HG02885 (cell line): Measurements from ENCODE around the gene SPEN.

ENCODE experiments used
- ATAC-seq: cut with Tn5 transposase; IDR thresholded peaks from one replicate; pipeline ENCODE4 v1.9.1; 2021; ENCODE audit warnings: mild to moderate bottlenecking; ENCODE audit not compliant: unreplicated experiment, poor library complexity

The SPEN gene

DNA sequence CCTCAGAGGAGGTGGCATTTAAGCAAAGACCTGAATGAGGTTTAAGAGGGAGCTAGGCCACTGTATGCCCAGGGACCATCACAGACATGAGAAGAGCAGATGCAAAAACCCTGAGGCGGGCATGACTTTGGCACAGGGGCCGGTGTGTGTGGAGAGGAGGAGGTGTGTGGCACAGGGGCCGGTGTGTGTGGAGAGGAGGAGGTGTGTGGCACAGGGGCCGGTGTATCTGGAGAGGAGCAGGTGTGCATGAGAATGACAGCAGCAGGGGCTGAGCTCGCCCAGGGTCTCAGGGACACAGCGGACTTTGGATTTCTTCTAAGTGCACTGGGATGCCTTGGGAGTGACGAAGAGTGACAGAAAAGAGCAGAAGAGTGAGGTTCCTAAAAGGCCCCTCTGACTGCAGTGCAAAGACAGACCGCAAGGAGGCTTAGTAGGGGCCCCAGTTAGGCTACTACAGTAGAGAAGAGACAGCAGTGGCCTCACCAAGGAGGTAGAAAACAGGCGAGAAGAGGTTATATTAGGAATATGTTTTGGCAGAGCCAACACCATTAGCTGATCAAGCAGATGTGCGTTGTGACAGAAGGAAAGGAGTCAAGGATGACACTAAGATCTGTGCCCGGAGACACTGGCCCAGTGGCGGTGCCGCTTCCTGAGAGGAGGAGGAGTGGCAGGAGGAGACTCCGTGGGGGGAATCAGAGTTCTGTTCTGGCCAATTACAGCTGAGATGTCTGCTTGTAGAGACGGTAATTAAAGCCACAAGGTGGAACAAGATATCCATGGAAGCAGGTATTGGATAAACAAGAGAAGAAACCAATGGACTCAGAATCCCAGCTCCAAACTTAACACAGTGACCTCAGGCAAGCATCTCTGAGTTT, 110.0 kb downstream of the SPEN start:
- no peak for ATAC-seq

GRCh38 chr1:15958111-15958510, 110.6 kb downstream of the SPEN start:
- ATAC-seq, result no peak

DNA sequence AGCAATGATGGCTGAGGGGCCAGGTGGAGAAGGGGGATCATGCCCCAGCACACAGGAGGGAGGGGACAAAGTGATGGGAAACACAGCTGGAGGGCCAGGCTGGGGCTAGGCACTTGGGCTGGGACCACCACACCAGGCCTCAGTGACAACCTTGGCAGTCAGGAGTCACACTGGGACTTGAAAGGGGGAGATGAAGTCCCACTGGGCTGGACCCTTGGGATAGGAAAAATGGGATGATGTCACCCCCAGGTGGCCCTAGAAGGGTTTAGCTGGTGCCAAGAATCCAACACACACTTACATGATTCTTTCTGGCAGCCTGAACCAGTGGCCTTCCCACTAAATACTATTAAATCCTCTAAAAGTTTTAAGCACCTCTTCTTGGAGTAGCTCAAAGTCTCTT, 111.3 kb downstream of the SPEN start:
- ATAC-seq, result no peak

DNA sequence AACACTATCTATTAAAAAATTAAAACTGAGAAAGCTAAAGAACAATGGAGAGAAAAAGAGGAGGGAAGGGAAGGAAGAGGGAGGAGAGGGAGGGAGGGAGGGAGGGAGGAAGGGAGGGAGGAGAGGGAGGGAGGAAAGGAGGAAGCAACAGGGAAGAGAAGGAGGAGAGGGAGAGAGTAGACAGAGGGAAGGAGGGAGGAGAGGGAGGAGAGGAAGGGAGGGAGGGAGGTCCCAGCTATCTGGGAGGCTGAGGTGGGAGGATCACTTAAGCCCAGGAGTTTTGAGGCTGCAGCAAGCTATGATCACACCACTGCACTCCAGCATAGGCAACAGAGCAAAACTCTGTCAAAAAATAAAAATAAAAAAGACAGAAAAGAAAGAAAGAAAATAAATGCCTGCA, 111.9 kb downstream of the SPEN start:
- ATAC-seq, result no peak

GRCh38 chr1:15959827-15960446, 112.4 kb downstream of the SPEN start:
- ATAC-seq, result no peak

DNA sequence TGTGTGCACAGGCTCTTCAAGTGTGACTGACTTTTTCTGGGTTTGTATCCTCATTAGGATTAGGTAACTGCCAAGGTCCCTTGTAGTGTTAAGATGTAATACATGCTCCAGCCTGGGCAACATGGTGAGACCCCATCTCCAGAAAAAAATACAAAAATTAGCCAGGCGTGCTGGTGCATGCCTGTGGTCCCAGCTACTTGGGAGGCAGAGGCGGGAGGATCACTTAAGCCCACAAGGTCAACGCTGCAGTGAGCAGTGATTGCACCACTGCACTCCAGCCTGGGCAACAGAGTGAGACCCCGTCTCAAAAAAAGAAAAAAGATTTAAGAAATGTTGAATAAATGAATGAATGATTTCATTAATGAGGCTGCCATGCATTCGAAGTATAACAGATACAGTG, 113.3 kb downstream of the SPEN start:
- ATAC-seq, result no peak

DNA sequence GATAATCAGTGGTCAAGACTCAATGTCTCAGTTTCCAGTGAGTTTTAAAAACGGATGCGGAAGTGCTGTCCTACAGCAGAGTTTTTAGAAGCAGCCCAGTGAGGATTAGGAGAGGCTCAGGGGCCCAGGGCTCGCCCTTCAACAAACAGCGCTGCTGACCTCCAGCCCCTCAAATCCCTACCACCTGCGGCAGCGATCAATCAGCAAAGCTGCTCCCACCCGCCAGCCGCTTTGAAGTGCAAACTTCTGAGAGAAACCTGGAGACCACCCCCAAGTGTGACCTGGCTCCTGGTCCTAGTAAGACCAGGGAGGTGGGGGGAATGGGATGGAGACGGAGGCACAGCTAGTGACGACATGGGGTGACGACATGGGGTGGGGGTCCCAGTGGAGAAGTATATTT, 114.0 kb downstream of the SPEN start:
- ATAC-seq, result no peak

GRCh38 chr1:15962176-15962575, 114.7 kb downstream of the SPEN start:
- no peak for ATAC-seq

- no peak for ATAC-seq
These were observed 115.3 kb downstream of the SPEN start for GRCh38 chr1:15962671-15963362.

DNA sequence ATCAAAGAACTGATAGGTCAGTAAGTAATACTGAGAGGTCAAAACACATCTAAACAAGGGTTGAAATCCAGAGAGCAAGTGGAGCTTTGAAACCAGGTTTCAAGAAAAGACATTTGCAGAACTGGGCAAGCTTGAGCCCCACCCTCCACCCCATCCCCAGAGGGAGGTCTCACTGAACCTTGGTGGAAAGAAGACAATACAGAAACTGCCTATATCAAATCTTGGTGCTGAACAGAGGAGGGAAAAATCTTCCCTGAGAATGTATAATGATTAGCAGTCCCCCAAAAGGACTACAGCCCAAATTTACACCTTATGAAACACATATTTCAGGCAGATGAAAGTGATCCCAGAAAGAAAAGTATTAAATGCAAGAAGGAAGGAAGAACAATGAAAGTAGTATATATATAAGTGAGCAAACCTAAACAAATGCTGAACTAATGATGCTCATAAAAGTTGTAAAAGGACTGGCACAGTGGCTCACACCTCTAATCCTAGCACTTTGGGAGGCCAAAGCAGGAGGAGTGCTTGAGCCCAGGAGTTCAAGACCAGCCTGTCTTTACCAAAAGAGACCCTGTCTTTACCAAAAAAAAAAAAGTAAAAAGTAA, 116.0 kb downstream of the SPEN start:
- ATAC-seq, result no peak

GRCh38 chr1:15963968-15964648, 116.6 kb downstream of the SPEN start:
- ATAC-seq, result no peak

GRCh38 chr1:15965228-15965767, 117.8 kb downstream of the SPEN start:
- ATAC-seq, result no peak

DNA sequence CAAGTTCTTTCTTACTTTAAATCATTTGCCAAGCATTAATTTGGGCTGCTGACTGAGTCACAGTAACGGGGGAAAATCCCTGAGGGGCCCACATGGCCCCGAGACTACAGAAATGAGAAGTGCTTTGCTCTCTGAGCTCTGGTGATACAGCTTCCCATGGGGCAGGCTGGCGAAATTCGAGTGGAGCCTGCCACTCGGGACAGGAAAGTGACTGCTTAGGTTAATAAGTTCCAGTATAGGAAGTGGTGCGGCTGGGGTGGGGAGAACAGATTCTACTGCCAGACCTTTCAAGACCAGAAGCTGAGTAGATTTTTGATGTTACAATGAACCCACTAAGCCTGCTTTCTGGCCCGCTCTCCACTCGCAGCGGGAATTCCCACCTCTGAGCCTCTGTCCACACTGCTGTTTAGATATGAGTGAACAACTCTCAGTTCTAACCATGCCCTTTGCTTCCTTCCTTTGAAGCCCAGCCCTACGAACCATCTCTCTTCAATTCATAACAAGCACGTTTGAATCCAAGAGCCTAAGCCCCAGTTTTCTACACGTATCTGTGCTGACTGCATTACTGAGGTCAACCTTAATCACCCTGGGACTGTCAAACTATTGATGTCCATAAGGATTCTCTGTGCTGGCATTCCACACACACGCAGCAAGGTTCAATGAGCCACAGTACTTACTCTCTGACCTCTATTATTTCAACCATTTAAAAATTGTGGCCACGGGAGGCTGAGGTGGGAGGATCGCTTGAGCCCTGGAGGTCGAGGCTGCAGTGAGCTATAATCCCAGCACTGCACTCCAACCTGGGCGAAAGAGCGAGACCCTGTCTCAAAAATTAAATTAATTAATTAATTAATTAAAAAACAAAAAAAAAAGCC, 118.8 kb downstream of the SPEN start:
- peak; percentile 69 for ATAC-seq

- no peak for ATAC-seq
These were observed 119.4 kb downstream of the SPEN start for GRCh38 chr1:15966956-15967344.

DNA sequence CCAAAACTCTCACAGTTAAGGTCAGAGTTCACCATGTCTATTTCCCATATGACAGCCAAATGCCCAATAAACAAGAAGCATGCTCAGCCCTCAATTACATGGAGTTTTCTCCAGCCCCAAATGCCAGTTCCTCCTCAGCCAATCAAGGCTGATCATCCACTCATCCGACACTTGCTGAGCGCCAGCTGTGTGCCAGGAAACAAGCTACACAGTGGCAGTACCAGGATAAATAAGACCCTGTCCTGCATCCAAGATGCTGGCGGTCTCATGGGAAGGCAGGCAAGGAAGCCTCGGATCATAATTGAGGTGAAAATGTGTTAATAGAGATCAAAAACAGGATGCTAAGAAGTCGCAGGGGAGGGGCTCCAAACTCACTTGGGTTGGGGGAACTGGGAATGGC, 120.7 kb downstream of the SPEN start:
- ATAC-seq, result no peak

- no peak for ATAC-seq
These were observed 121.9 kb downstream of the SPEN start for GRCh38 chr1:15969321-15969880.

- ATAC-seq, result no peak
These were observed 123.4 kb downstream of the SPEN start for GRCh38 chr1:15970911-15971310.

DNA sequence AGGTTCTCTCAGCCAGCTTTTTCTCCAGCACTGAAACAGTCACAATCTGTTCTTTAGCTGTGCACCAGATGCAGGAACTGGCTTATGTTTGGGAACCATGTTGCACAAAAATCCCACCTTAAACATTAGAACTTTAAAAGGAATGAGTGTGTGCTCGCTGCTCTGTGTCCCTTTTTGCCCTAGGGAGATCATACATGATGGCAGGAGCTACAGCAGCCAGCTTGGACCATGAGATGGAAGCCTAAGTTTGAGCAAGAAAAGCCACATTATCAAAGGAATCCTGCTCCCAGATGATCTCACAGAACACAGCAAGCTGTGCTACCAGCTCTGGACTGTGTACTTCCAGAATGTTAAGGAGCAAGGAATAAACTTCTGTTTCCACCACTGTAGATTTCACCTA, 124.9 kb downstream of the SPEN start:
- ATAC-seq, result no peak

DNA sequence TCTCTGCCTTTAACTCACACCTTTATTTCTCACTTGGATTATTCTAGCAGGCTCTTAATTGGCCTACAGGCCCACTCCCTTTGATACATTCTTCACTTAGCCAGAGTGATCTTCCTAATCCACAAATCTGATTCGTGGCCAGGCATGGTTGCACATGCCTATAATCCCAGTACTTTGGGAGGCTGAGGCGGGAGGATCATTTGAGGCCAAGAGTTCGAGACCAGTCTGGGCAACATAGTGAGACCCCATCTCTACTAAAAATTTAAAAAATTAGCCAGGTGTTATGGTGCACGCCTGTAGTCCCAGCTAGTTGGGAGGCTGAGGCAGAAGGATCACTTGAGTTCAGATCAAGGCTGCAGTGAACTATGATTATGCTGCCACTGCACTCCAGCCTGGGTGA, 126.3 kb downstream of the SPEN start:
- ATAC-seq, result no peak
